Measurements from ENCODE around the gene SHC2. TPM values are rescaled to one million over a fixed set of nuclear protein-coding genes. Genes with fewer than 3 reads are reported as not detected.

The SHC2 gene
- total and polyA plus RNA-seq, 9 of the 15 experiments (the other 6 are each of a cell fraction or from before 2014, with no cell fraction given) = 0.14 to 0.36 (median 0.17) TPM; not detected in 5

DNA sequence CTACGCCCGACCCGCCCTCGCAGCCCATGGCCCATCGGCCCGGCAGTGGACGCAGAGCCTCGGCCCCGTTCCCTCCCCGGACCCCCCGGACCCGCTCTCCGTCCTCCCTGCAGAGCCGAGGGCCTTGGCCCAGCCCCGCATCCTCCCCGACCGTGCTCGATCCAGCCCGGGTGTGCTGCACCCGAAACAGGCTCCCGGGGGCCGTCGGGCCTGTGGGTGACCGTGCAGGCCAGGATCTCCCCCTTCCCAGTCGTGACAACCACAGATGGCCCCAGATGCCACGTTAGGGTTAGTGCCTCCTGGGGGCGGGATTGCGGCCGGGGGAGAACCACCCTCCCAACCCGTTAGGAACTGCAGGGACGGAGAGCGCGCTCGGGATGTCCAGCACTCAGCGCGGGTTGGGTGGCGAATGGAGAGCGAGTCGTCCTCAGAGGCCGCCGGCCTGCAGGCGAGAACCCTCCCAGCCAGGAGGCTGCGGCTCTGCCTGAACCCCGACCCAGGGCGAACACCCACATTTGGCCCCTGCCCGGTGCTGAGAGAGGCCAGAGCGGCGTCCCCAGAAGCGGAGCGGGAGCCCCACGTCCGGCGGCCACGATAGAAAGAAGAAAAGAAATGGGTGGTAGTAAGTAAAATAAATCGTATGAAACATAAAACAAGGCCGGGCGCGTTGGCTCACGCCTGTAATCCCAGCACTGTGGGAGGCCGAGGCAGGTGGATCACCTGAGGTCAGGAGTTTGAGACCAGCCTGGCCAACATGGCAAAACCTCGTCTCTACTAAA, 28.8 kb upstream of the SHC2 start (continued):
- TF ChIP-seq, protein P1, sequence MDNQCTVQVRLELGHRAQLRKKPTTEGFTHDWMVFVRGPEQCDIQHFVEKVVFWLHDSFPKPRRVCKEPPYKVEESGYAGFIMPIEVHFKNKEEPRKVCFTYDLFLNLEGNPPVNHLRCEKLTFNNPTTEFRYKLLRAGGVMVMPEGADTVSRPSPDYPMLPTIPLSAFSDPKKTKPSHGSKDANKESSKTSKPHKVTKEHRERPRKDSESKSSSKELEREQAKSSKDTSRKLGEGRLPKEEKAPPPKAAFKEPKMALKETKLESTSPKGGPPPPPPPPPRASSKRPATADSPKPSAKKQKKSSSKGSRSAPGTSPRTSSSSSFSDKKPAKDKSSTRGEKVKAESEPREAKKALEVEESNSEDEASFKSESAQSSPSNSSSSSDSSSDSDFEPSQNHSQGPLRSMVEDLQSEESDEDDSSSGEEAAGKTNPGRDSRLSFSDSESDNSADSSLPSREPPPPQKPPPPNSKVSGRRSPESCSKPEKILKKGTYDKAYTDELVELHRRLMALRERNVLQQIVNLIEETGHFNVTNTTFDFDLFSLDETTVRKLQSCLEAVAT (IDR thresholded peaks at IDR 0.05) = peak in 1 of 2 experiments; percentile 77; a peak in 2 of 4 replicates
- TF ChIP-seq, protein P2, sequence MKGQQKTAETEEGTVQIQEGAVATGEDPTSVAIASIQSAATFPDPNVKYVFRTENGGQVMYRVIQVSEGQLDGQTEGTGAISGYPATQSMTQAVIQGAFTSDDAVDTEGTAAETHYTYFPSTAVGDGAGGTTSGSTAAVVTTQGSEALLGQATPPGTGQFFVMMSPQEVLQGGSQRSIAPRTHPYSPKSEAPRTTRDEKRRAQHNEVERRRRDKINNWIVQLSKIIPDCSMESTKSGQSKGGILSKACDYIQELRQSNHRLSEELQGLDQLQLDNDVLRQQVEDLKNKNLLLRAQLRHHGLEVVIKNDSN (CRISPR knock-in tag; IDR thresholded peaks at IDR 0.05) = no peak
- 0 out of 2 replicates have a peak, but pooled peaks have one; percentile 48 for TF ChIP-seq CBX1 (IDR thresholded peaks at IDR 0.05; ENCODE audit: low read depth)

DNA sequence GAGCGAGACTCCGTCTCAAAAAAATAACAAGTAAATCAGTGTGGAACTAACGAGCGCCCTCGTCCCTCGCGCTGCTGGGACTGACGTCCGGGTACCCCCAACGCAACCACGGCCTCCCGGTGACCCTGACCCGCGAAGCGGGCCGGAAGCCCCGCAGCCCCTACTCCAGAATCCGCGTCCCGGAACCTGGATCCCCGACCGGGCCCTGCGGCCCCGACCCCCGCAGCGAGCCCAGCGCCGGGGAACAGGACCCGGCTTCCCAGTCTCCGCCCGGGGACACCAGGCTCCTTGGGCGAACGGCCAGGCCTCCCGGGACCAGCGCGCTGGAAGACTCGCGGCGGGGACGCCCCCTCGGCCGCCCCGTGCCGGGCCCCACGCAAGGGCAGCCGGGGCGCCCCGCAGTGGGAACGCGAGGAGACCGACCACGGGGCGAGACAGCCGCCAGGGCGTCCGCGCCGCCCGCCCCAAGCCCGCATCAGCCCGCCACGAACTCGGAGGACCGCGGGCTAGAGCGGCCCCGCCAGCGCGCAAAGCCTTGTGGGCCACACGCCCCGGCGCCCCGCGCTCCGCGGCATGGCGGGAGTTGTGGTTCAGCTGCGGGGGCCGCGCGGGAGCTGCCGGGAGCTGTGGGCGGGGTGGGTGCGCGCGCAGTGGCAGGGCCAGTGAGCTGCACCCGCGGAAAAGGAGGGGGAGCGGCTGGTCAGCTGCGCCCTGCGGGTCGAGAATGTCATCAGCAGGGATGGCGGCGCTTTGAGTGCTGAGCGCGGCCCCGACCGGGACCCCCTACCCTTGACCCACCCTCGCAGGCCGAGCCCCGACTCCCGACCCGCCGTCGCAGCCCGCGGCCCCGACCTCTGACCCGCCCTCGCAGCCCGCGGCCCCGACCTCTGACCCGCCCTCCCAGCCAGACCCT, 27.9 kb upstream of the SHC2 start:
- Histone ChIP-seq H3K9me1 (ENCODE audit: control insufficient read depth, insufficient read depth, low read length) (no peaks in the 10 kb centered on the region), H3K79me2 (ENCODE audit: control insufficient read depth, insufficient read depth, low read length) (peaks cover 11% of the 10 kb centered on the region; the same call in 1 of the 3 replicates), H3K4me2 (ENCODE audit: insufficient read depth, low read length) (peak overlapping the region; percentile 81), H2AFZ (ENCODE audit: low read depth, low read length) (peak overlapping the region; percentile 84), H3K4me1 (replicated peaks in 1 of 2; ENCODE audit: control insufficient read depth in 2 of 2, insufficient read depth in 2 of 2, low read length in 2 of 2) (peaks cover 8 to 68% of the 10 kb centered on the region in 2 experiments), H3K36me3 (ENCODE audit: control insufficient read depth, insufficient read depth, low read length) (no peaks in the 10 kb centered on the region), H3K27ac (ENCODE audit: extremely low read depth, low read depth, low read length) (peak overlapping the region; percentile 97), H3K4me3 (peak overlapping the region; percentile 100), H4K20me1 (replicated peaks; ENCODE audit: control insufficient read depth, insufficient read depth, low read length) (no peaks in the 10 kb centered on the region), H3K9ac (ENCODE audit: insufficient read depth in 1 of 2, low read depth in 2 of 2, low read length in 2 of 2) (peak overlapping the region; percentile 98 to 100), H3K27me3 (ENCODE audit: control insufficient read depth in 2 of 2, insufficient read depth in 2 of 2, low read length in 2 of 2) (no peaks in the 10 kb centered on the region; a peak in 1 of 5 replicates), H3K9me3 (replicated peaks; ENCODE audit: control insufficient read depth, insufficient read depth, low read depth, low read length) (no peaks in the 10 kb centered on the region)
- ChIA-PET CTCF (ENCODE audit: low intra/inter-chr PET ratio) (interaction anchor here (1.2 kb wide), 1 partner anchor 18 kb away, joined by 3 read pairs; the partner anchor contains the start of gene TPGS1), POLR2A (interaction anchor here (0.6 to 1.1 kb wide), 8 partner anchors 11 to 1263 kb away, joined by 3 to 5 read pairs (median 3); partner anchors contain the start of gene CDC34)
- peak; percentile 92 to 97 (median 94) for DNase-seq (ENCODE audit: extremely low read depth in 1 of 4, low spot score in 3 of 4)
- BruUV-seq (replicated peaks) = TSS peak; percentile 73
- WGBS (ENCODE audit: insufficient coverage, low coverage, missing lambda C conversion rate) = under 1% methylated on average over 55 of the region's 114 CpGs
- in situ Hi-C loops (cut with MboI) (no loop called here), intact Hi-C loops (cut with micrococcal nuclease) (no loop called here)
- FAIRE-seq = peak; percentile 88
- peak; percentile 95 for ATAC-seq
- TF ChIP-seq ETS2 (tag; IDR thresholded peaks at IDR 0.05; ENCODE audit: borderline replicate concordance, poor library complexity, severe bottlenecking) = no peak
- peak; percentile 30 for TF ChIP-seq POLR2B (IDR thresholded peaks at IDR 0.05; ENCODE audit: low read depth, partially characterized antibody)
- TF ChIP-seq, protein P3, sequence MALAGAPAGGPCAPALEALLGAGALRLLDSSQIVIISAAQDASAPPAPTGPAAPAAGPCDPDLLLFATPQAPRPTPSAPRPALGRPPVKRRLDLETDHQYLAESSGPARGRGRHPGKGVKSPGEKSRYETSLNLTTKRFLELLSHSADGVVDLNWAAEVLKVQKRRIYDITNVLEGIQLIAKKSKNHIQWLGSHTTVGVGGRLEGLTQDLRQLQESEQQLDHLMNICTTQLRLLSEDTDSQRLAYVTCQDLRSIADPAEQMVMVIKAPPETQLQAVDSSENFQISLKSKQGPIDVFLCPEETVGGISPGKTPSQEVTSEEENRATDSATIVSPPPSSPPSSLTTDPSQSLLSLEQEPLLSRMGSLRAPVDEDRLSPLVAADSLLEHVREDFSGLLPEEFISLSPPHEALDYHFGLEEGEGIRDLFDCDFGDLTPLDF (CRISPR knock-in tag; IDR thresholded peaks at IDR 0.05) = peak; percentile 98
- TF ChIP-seq, protein P4, sequence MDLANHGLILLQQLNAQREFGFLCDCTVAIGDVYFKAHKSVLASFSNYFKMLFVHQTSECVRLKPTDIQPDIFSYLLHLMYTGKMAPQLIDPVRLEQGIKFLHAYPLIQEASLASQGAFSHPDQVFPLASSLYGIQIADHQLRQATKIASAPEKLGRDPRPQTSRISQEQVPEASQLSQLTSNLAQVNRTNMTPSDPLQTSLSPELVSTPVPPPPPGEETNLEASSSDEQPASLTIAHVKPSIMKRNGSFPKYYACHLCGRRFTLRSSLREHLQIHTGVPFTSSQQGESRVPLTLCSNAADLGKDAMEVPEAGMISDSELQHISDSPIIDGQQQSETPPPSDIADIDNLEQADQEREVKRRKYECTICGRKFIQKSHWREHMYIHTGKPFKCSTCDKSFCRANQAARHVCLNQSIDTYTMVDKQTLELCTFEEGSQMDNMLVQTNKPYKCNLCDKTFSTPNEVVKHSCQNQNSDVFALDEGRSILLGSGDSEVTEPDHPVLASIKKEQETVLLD (IDR thresholded peaks at IDR 0.05) = no peak
- no peak for TF ChIP-seq ZBTB8A (IDR thresholded peaks at IDR 0.05; ENCODE audit: partially characterized antibody)
- no peak for TF ChIP-seq ZNF695 (CRISPR knock-in tag; IDR thresholded peaks at IDR 0.05)
- TF ChIP-seq, protein P5, sequence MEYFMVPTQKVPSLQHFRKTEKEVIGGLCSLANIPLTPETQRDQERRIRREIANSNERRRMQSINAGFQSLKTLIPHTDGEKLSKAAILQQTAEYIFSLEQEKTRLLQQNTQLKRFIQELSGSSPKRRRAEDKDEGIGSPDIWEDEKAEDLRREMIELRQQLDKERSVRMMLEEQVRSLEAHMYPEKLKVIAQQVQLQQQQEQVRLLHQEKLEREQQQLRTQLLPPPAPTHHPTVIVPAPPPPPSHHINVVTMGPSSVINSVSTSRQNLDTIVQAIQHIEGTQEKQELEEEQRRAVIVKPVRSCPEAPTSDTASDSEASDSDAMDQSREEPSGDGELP (CRISPR knock-in tag; IDR thresholded peaks at IDR 0.05; ENCODE audit: borderline replicate concordance) = peak; percentile 92

All from K562 (cell line).